ENCODE results near the gene TRMT2A.

DNA sequence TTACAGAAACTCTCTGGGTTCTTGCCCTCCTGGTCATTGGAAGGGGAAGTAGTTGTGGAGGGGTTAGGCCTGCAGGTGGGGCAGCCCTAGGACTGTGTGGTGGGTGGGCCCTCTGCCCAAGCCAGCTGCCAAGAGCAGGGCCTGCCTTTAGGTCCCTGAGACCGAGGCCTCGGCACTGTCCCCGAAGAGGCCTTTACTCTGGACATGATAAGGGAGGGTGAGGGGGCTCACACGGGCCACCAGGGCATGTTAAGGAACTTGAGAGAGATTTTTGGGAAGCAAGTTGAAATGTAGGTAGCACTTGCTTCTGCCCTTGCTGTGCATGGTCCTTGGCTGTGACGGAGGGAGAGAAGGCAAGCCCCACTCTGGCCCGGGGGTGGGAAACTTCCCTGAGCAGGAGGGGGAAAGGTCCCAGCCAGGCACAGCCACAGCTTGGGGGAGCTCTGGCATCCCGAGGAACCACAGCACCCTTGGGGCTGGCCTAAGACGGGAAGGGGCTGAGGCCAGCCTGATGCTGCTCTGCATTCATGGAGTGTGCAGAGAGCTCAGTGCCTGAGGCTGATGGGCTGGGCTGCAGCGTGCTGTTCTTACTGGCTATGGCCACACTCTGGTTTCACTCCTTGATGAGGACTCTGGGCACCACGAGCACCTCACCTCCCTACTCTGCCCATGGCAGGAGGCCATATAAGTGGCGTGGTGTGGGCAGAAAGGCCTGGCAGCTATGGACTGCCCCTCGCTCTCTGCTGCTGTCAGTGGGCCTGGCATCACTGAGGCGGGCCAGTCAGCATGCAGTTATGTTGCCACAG lies 8.9 kb downstream of the TRMT2A start:
- TF ChIP-seq, protein P1, sequence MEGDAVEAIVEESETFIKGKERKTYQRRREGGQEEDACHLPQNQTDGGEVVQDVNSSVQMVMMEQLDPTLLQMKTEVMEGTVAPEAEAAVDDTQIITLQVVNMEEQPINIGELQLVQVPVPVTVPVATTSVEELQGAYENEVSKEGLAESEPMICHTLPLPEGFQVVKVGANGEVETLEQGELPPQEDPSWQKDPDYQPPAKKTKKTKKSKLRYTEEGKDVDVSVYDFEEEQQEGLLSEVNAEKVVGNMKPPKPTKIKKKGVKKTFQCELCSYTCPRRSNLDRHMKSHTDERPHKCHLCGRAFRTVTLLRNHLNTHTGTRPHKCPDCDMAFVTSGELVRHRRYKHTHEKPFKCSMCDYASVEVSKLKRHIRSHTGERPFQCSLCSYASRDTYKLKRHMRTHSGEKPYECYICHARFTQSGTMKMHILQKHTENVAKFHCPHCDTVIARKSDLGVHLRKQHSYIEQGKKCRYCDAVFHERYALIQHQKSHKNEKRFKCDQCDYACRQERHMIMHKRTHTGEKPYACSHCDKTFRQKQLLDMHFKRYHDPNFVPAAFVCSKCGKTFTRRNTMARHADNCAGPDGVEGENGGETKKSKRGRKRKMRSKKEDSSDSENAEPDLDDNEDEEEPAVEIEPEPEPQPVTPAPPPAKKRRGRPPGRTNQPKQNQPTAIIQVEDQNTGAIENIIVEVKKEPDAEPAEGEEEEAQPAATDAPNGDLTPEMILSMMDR (conservative IDR thresholded peaks at IDR 0.05; ENCODE audit: low read length), result no peak
- TF ChIP-seq EZH2phosphoT487 (IDR thresholded peaks at IDR 0.05; ENCODE audit: borderline replicate concordance, low read depth, low read length), result no peak

All from OCI-LY7 (cell line).